ENCODE data around the gene EFCAB11. TPM values are rescaled to one million over a fixed set of nuclear protein-coding genes. Genes with fewer than 3 reads are reported as not detected.

Gene EFCAB11
- total RNA-seq, 4 donors from 2014 or later = 3.2 to 5.1 (median 3.7) TPM

DNA sequence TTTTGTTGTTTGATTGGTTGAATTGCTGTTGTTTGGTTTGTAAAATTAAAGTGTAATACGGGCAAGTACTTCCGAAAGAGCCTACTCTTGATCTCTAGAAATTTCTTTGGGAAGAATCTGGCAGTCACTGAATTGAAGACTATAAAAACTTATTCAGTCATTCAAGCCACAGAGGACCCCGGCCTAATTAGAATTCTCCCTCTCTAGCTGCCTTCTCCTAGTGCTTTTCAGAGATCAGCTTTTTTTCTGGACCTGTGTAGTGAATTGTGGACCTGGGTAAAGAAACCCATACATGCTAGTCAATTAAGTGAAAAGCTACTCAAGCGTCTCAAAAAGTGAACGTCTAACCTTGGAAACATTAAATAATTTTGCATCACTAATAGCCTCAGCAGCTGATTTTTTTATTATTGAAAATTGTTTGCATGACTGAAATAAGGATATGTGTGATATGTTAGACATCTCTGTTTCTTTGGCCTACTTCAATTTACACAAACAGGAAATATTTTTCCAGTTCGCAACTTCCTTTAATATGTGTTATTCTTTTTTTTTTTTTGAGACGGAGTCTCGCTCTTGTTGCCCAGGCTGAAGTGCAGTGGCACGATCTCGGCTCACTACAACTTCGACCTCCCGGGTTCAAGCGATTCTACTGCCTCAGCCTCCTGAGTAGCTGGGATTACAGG lies 27.2 kb downstream of the EFCAB11 start:
- DNase-seq (ENCODE audit: low spot score in 2 of 2) = no peak
- TF ChIP-seq POLR2AphosphoS5 (IDR thresholded peaks at IDR 0.05) (no peak), POLR2A (IDR thresholded peaks at IDR 0.05) (no peak), EP300 (IDR thresholded peaks at IDR 0.05) (no peak)
- TF ChIP-seq, protein P1, sequence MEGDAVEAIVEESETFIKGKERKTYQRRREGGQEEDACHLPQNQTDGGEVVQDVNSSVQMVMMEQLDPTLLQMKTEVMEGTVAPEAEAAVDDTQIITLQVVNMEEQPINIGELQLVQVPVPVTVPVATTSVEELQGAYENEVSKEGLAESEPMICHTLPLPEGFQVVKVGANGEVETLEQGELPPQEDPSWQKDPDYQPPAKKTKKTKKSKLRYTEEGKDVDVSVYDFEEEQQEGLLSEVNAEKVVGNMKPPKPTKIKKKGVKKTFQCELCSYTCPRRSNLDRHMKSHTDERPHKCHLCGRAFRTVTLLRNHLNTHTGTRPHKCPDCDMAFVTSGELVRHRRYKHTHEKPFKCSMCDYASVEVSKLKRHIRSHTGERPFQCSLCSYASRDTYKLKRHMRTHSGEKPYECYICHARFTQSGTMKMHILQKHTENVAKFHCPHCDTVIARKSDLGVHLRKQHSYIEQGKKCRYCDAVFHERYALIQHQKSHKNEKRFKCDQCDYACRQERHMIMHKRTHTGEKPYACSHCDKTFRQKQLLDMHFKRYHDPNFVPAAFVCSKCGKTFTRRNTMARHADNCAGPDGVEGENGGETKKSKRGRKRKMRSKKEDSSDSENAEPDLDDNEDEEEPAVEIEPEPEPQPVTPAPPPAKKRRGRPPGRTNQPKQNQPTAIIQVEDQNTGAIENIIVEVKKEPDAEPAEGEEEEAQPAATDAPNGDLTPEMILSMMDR (IDR thresholded peaks at IDR 0.05) = no peak
- no peaks in the 10 kb centered on the region for H3K27me3 ChIP-seq
- H3K4me3 ChIP-seq = no peak overlapping the region
- H3K27ac ChIP-seq = no peak overlapping the region
- WGBS = 88% methylated on average over 13 of the region's 13 CpGs
- H3K9me3 ChIP-seq = no peaks in the 10 kb centered on the region
- H3K4me1 ChIP-seq = no peaks in the 10 kb centered on the region
- H3K36me3 ChIP-seq = peaks cover 18% of the 10 kb centered on the region

DNA sequence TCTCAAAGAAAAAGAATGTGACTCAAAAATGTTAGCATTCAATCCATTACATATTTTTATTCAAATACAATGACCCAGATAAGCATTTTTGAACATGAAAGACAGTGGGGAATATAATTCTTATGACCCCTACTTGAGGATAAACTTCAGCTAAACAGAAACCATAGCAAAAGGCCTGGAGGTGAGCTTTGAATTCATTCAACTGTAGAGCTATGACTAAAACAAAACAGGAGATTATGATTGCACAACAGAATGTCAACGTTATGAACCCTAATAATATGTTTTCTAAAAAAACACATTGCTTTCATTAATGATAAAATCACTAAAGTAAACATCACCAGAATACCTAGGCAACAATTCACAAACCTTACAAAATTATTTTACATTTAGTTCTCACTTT lies 27.8 kb downstream of the EFCAB11 start:
- H3K4me3 ChIP-seq = no peak overlapping the region
- TF ChIP-seq EP300 (IDR thresholded peaks at IDR 0.05) = no peak
- TF ChIP-seq POLR2A (IDR thresholded peaks at IDR 0.05) = no peak
- TF ChIP-seq, protein P1 (IDR thresholded peaks at IDR 0.05) = no peak
- no peak for TF ChIP-seq POLR2AphosphoS5 (IDR thresholded peaks at IDR 0.05)
- no peaks in the 10 kb centered on the region for H3K9me3 ChIP-seq
- H3K27me3 ChIP-seq = no peaks in the 10 kb centered on the region
- H3K27ac ChIP-seq = no peak overlapping the region
- 16% methylated on average over 1 of the region's 1 CpG for WGBS
- no peaks in the 10 kb centered on the region for H3K4me1 ChIP-seq
- peaks cover 14% of the 10 kb centered on the region for H3K36me3 ChIP-seq
- DNase-seq (ENCODE audit: low spot score in 2 of 2) = no peak

DNA sequence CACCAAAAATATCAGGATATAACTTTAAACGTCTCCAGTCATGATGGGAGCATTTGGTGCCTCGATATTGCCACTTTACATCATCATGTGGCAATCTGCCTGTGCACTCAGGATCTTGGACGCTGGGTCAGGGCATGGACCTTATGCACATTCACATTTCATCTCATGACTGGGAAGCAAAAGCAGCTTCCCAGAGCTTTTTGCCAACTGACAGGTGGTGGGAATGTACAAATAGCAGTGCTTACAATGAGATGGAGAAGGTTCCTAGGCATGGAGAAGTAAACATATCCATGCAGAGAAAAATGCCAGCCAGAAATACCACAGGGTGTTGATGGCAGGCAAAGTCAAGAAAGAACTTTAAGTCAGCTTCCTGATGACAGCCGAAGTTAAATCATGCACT lies 30.3 kb downstream of the EFCAB11 start:
- no peak for DNase-seq (ENCODE audit: low spot score in 2 of 2)
- TF ChIP-seq, protein P1 (IDR thresholded peaks at IDR 0.05) = no peak
- TF ChIP-seq POLR2A (IDR thresholded peaks at IDR 0.05) (no peak), EP300 (IDR thresholded peaks at IDR 0.05) (no peak), POLR2AphosphoS5 (IDR thresholded peaks at IDR 0.05) (no peak)

DNA sequence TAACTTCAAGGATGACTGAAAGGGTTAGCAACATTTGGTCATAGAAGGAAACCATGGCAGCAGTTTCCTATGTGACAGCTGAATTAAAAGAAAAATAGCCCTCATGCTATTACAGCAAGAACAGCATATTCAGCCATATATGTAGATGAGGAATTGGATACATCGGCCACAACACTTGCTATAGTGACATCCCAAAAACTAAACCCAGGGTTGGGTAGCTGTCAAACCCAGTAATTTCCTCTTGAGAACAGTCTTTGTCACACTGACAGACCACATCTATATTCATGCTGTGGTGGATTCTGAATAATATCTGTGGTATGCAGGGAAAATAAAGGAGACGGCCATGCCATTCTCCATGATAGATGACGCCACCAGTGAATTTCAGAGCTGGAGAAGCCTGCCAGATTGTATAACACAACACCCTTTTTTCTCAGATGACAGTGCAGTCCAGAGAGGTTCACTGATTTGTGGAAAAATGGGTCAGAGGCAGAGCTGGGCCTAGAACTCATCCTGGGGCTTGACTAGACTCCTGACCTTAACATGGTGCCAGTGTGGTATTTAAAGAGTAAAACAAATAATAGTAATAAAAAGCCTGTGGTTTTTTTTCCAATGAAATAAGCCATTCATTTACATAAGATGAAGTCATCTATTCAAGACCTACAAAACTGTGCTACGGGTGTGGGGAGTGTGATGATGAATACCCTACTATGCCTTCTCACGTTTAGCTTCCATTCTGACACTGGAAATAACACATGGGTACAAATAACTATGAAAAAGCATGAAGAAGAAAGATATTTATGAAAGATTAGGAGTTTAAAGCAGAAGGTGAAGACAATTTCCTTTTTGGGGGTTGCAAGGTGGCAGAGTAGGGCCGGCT lies 32.3 kb downstream of the EFCAB11 start:
- no peaks in the 10 kb centered on the region for H3K9me3 ChIP-seq
- H3K4me1 ChIP-seq = no peaks in the 10 kb centered on the region
- no peaks in the 10 kb centered on the region for H3K27me3 ChIP-seq
- DNase-seq (ENCODE audit: low spot score in 2 of 2) = no peak
- H3K27ac ChIP-seq = no peak overlapping the region
- 86% methylated on average over 6 of the region's 6 CpGs for WGBS
- H3K4me3 ChIP-seq = no peak overlapping the region
- peaks cover 3% of the 10 kb centered on the region for H3K36me3 ChIP-seq
- TF ChIP-seq, protein P1 (IDR thresholded peaks at IDR 0.05) = no peak
- no peak for TF ChIP-seq EP300 (IDR thresholded peaks at IDR 0.05)
- no peak for TF ChIP-seq POLR2AphosphoS5 (IDR thresholded peaks at IDR 0.05)
- no peak for TF ChIP-seq POLR2A (IDR thresholded peaks at IDR 0.05)

More for the DNA sequence above, 30.3 kb downstream of the EFCAB11 start:
- Histone ChIP-seq H3K36me3 (peaks cover 3% of the 10 kb centered on the region), H3K4me1 (no peaks in the 10 kb centered on the region), H3K27ac (no peak overlapping the region), H3K27me3 (no peaks in the 10 kb centered on the region), H3K9me3 (no peaks in the 10 kb centered on the region), H3K4me3 (no peak overlapping the region)
- 65% methylated on average over 4 of the region's 4 CpGs for WGBS

DNA sequence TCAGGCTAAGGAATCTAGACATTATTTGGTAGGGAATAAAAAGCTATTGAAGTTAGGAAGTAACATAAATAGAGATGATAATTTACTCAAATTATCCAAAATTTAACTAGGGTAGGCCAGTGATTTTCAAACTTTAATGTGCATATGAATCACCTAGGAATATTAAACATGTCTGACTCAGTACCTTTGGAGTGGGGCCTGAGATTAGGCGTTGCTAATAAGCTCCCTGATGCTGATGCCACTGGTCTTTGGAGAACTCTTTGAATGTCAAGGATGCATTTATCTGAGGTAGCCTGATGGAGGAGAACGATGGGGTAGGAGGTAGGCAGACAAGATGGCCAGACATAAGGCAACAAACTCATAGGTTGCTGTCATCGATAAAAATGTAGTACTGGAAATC lies 33.2 kb downstream of the EFCAB11 start:
- H3K27ac ChIP-seq = no peak overlapping the region
- WGBS = 87% methylated on average over 3 of the region's 3 CpGs

More for the DNA sequence above, 33.2 kb downstream of the EFCAB11 start:
- H3K36me3 ChIP-seq = peaks cover 3% of the 10 kb centered on the region
- H3K4me3 ChIP-seq = no peak overlapping the region
- no peaks in the 10 kb centered on the region for H3K4me1 ChIP-seq
- H3K9me3 ChIP-seq = no peaks in the 10 kb centered on the region
- H3K27me3 ChIP-seq = no peaks in the 10 kb centered on the region
- DNase-seq (ENCODE audit: low spot score in 2 of 2) = no peak
- no peak for TF ChIP-seq EP300 (IDR thresholded peaks at IDR 0.05)
- no peak for TF ChIP-seq POLR2AphosphoS5 (IDR thresholded peaks at IDR 0.05)
- TF ChIP-seq, protein P1 (IDR thresholded peaks at IDR 0.05) = no peak
- no peak for TF ChIP-seq POLR2A (IDR thresholded peaks at IDR 0.05)
